Right hindlimb (tissue), 1 donor: Measurements from ENCODE around the gene WDR83.
"Not testable (repeated sequence)": the region's sequence is repeated elsewhere in the genome, so short reads cannot be mapped to it uniquely, and the experiment has no call there.

Experiments
- DNase-seq: peaks from one replicate; pipeline ENCODE4 v3.0.0-alpha.2; 2018

Gene WDR83

GRCh38 chr19:12687496-12688196 is 21.0 kb downstream of the WDR83 start, which contains the start of gene GNG14:
GNG14 (plus strand) TSS chr19:12687998; CDS start chr19:12688049, 51 bp downstream.
- DNase-seq: no peak

GRCh38 chr19:12689012-12689411 is 22.4 kb downstream of the WDR83 start:
- DNase-seq: no peak

GRCh38 chr19:12689581-12690216 is 23.1 kb downstream of the WDR83 start:
- no peak for DNase-seq

- no peak for DNase-seq
These were observed 26.4 kb downstream of the WDR83 start for GRCh38 chr19:12692960-12693359.

GRCh38 chr19:12694641-12695040 is 28.0 kb downstream of the WDR83 start:
- no peak for DNase-seq

GRCh38 chr19:12695096-12695495 is 28.5 kb downstream of the WDR83 start:
- DNase-seq: no peak

GRCh38 chr19:12695514-12695913 is 28.9 kb downstream of the WDR83 start:
- no peak for DNase-seq

GRCh38 chr19:12695997-12696365 is 29.4 kb downstream of the WDR83 start:
- DNase-seq: no peak

- DNase-seq: peak; percentile 96
These were observed 30.0 kb downstream of the WDR83 start, which contains the start of gene FBXW9 for GRCh38 chr19:12696366-12697335. FBXW9 (minus strand) TSS chr19:12696631; CDS start chr19:12696581, 50 bp downstream.

GRCh38 chr19:12697425-12697824 is 30.8 kb downstream of the WDR83 start:
- DNase-seq: not testable (repeated sequence)

- DNase-seq: no peak
These were observed 31.5 kb downstream of the WDR83 start for GRCh38 chr19:12698138-12698537.

- no peak for DNase-seq
These were observed 35.1 kb downstream of the WDR83 start for GRCh38 chr19:12701596-12702282.

GRCh38 chr19:12703046-12703445 is 36.4 kb downstream of the WDR83 start:
- DNase-seq: no peak

- no peak for DNase-seq
These were observed 38.6 kb downstream of the WDR83 start for GRCh38 chr19:12705169-12705568.

- no peak for DNase-seq
These were observed 39.2 kb downstream of the WDR83 start for GRCh38 chr19:12705654-12706331.

- DNase-seq: no peak
These were observed 39.7 kb downstream of the WDR83 start for GRCh38 chr19:12706332-12706718.

- no peak for DNase-seq
These were observed 42.0 kb downstream of the WDR83 start for GRCh38 chr19:12708641-12709040.

- DNase-seq: no peak
These were observed 44.6 kb downstream of the WDR83 start for GRCh38 chr19:12711187-12711586.

GRCh38 chr19:12712077-12712476 is 45.5 kb downstream of the WDR83 start:
- DNase-seq: not testable (repeated sequence)

- not testable (repeated sequence) for DNase-seq
These were observed 46.7 kb downstream of the WDR83 start for GRCh38 chr19:12713304-12713703.

- DNase-seq: no peak
These were observed 48.5 kb downstream of the WDR83 start for GRCh38 chr19:12715102-12715501.

- no peak for DNase-seq
These were observed 49.3 kb downstream of the WDR83 start for GRCh38 chr19:12715929-12716328.
